Naive thymus-derived CD4-positive, alpha-beta T cell (primary cell): ENCODE results near the gene TCF7L2. TPM values are rescaled to one million over a fixed set of nuclear protein-coding genes. Genes with fewer than 3 reads are reported as not detected.

Source experiments
- ATAC-seq: fragments of 150-1000 bp; cut with Tn5 transposase; 2 replicates; pipeline ENCODE4 v1.10.0; 2021; ENCODE audit warnings: mild to moderate bottlenecking, moderate library complexity
- CTCF ChIA-PET: fragments of 350-600 bp; sonication (Branson Sonifier 250); formaldehyde crosslinking; loops from one replicate; lab custom pipeline; 2021; ENCODE audit warnings: antibody characterized with exemption; lab: Charles Lee
- POLR2A ChIA-PET: fragments of 350-600 bp; sonication (Branson Sonifier 250); formaldehyde crosslinking; loops from one replicate; lab custom pipeline; 2021; ENCODE audit warnings: antibody characterized with exemption, inconsistent platforms; lab: Charles Lee
- DNase-seq, 9 donors: peaks; one replicate each; pipeline versions ENCODE4 v3.0.0 to v3.0.0-alpha.2; 2020 to 2022; ENCODE audit warnings: mixed read lengths in 1 of 9
- H3K27ac ChIP-seq: one replicate; pipeline ENCODE4 v1.7.0; 2013; ENCODE audit warnings: mild to moderate bottlenecking, low read depth, low read length, moderate library complexity
- H3K27me3 ChIP-seq, 2 donors: one replicate each; pipeline ENCODE4 v1.7.0; 2013; ENCODE audit warnings: low read length in 2 of 2, mild to moderate bottlenecking in 2 of 2, moderate library complexity in 2 of 2; ENCODE audit not compliant: control insufficient read depth in 2 of 2, insufficient read depth in 2 of 2
- H3K36me3 ChIP-seq, 3 experiments: 1 replicate in 2 of 3; 2 replicates in 1 of 3; pipeline ENCODE4 v1.7.0; 2013; ENCODE audit warnings: low read length in 3 of 3, mild to moderate bottlenecking in 3 of 3, moderate library complexity in 1 of 3; ENCODE audit not compliant: insufficient read depth in 3 of 3, control insufficient read depth in 2 of 3
- H3K4me1 ChIP-seq, 2 donors: one replicate each; pipeline ENCODE4 v1.7.0; 2013; ENCODE audit warnings: low read length in 2 of 2, mild to moderate bottlenecking in 2 of 2, moderate library complexity in 1 of 2; ENCODE audit not compliant: control insufficient read depth in 2 of 2, insufficient read depth in 2 of 2
- H3K4me3 ChIP-seq: 2 replicates; pipeline ENCODE4 v1.7.0; 2013; ENCODE audit warnings: mild to moderate bottlenecking, low read length
- H3K9me3 ChIP-seq, 3 experiments: 1 replicate in 2 of 3; 2 replicates in 1 of 3; pipeline ENCODE4 v1.7.0; 2013; ENCODE audit warnings: low read length in 3 of 3; ENCODE audit not compliant: control insufficient read depth in 2 of 3
- H3K27ac Mint-ChIP-seq, 9 donors: one replicate each; pipeline ENCODE4 v1.8.0; 2020 to 2022; ENCODE audit warnings: mixed read lengths in 9 of 9, mild to moderate bottlenecking in 8 of 9, moderate library complexity in 5 of 9, inconsistent platforms in 2 of 9
- H3K27me3 Mint-ChIP-seq, 5 donors: one replicate each; pipeline ENCODE4 v1.8.0; 2021 to 2022; ENCODE audit warnings: mixed read lengths in 5 of 5, mild to moderate bottlenecking in 1 of 5
- H3K36me3 Mint-ChIP-seq, 5 donors: one replicate each; pipeline ENCODE4 v1.8.0; 2020 to 2022; ENCODE audit warnings: mixed read lengths in 5 of 5, mild to moderate bottlenecking in 3 of 5, inconsistent platforms in 1 of 5
- H3K4me1 Mint-ChIP-seq, 7 donors: one replicate each; pipeline ENCODE4 v1.8.0; 2020 to 2022; ENCODE audit warnings: mixed read lengths in 7 of 7, mild to moderate bottlenecking in 3 of 7, inconsistent platforms in 1 of 7
- H3K4me3 Mint-ChIP-seq, 10 donors: one replicate each; pipeline ENCODE4 v1.8.0; 2020 to 2022; ENCODE audit warnings: mild to moderate bottlenecking in 10 of 10, mixed read lengths in 10 of 10, moderate library complexity in 6 of 10, inconsistent platforms in 2 of 10
- H3K9me3 Mint-ChIP-seq, 11 donors: one replicate each; pipeline ENCODE4 v1.8.0; 2020 to 2022; ENCODE audit warnings: mixed read lengths in 11 of 11, mild to moderate bottlenecking in 4 of 11, inconsistent platforms in 1 of 11, moderate library complexity in 1 of 11
- intact Hi-C, 2 donors: fragments of 100-400 bp; cut with micrococcal nuclease; formaldehyde crosslinking; loops; one replicate each; pipeline ENCODE4 v1.15.1; 2023
- polyA plus RNA-seq, 2 donors: library from polyadenylated mRNA; unstranded; fragments of 300-500 nt; fragmentation: Illumina TruSeq; gene quantifications; one replicate each; pipeline ENCODE4 v1.2.3, GENCODE V29; 2021
- total RNA-seq, 6 experiments: library from RNA in 5 of 6; stranded (reverse) in 5 of 6; gene quantifications; 1 replicate in 5 of 6; 2 replicates in 1 of 6; pipeline ENCODE4 v1.2.3 and lab custom pipeline; 2021 to 2026

Gene TCF7L2
- total and polyA plus RNA-seq, 7 experiments from 2014 or later: 0.39 to 31.4 (median 3.1) TPM

DNA sequence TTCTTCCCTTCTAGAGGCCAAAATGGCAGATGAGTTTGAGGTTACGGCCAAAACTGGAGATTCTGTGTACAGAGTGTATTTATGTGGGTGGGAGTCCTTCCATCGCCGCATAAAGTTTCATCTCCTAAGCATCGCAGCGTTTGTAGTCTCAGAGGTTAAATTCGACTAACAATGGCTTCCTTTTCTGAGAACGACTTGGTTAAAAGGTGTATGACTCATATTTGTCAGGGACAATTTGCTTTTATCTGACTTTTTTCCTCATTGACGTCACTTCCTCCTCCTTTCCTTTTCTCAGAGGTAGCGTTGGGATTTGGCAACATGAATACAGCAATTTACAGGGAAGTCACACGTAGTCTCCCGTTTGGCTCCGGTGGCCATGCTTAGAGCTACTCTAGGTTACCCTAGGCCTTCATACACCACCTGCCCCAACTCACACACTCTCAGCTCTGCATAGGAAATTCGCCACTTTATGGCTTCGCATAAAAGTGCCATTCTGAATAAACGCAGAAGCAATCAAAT lies 37.6 kb upstream of the TCF7L2 start:
- Histone ChIP-seq H3K4me1 (no peaks in the 10 kb centered on the region), H3K36me3 (no peaks in the 10 kb centered on the region), H3K27ac (no peak overlapping the region), H3K27me3 (no peaks in the 10 kb centered on the region), H3K9me3 (no peaks in the 10 kb centered on the region), H3K4me3 (no peak overlapping the region)
- POLR2A ChIA-PET: no interaction called here
- Mint-ChIP-seq H3K4me3 (no peak overlapping the region), H3K27me3 (peaks cover 0 to 7% (median 0%) of the 10 kb centered on the region in 5 donors), H3K9me3 (peaks cover 0 to 2% (median 0%) of the 10 kb centered on the region in 11 donors), H3K4me1 (no peaks in the 10 kb centered on the region), H3K27ac (no peak overlapping the region), H3K36me3 (no peaks in the 10 kb centered on the region)
- DNase-seq (no peak), ATAC-seq (no peak)
- CTCF ChIA-PET: no interaction called here
- intact Hi-C loops: no loop called here

DNA sequence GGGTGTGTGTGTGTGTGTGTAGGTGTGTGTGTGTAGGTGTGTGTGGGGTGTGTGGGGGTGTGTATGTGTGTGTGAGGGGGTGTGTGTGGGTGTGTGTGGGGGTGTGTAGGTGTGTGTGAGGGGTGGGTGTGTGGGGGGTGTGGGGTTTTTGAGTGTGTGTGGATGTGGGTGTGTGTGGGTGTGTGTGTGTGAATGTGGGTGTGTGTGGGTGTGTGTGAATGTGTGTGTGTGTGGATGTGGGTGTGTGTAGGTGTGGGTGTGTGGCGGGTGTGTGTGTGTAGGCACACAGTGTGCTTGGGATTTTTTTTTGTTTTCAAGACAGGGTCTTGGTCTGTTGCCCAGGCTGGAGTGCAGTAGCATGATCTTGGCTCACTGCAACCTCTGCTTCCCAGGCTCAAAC lies 36.8 kb upstream of the TCF7L2 start:
- Mint-ChIP-seq H3K4me3 (no peak overlapping the region), H3K36me3 (no peaks in the 10 kb centered on the region), H3K27ac (no peak overlapping the region), H3K9me3 (peaks cover 0 to 2% (median 0%) of the 10 kb centered on the region in 11 donors), H3K27me3 (peaks cover 0 to 7% (median 0%) of the 10 kb centered on the region in 5 donors), H3K4me1 (no peaks in the 10 kb centered on the region)
- H3K36me3 ChIP-seq: no peaks in the 10 kb centered on the region
- intact Hi-C loops: no loop called here
- DNase-seq (no peak), ATAC-seq (no peak)
- no peak overlapping the region for H3K27ac ChIP-seq
- ChIA-PET CTCF (no interaction called here), POLR2A (no interaction called here)
- H3K9me3 ChIP-seq: no peaks in the 10 kb centered on the region
- no peaks in the 10 kb centered on the region for H3K27me3 ChIP-seq
- no peaks in the 10 kb centered on the region for H3K4me1 ChIP-seq
- H3K4me3 ChIP-seq: no peak overlapping the region

- ChIA-PET POLR2A (no interaction called here), CTCF (no interaction called here)
- Mint-ChIP-seq H3K36me3 (no peaks in the 10 kb centered on the region), H3K4me3 (no peak overlapping the region), H3K9me3 (peaks cover 0 to 2% (median 0%) of the 10 kb centered on the region in 11 donors), H3K4me1 (no peaks in the 10 kb centered on the region), H3K27ac (no peak overlapping the region), H3K27me3 (peaks cover 0 to 7% (median 0%) of the 10 kb centered on the region in 5 donors)
- ATAC-seq (no peak), DNase-seq (no peak)
- H3K36me3 ChIP-seq: no peaks in the 10 kb centered on the region
- no peaks in the 10 kb centered on the region for H3K27me3 ChIP-seq
- no peak overlapping the region for H3K27ac ChIP-seq
- intact Hi-C loops: no loop called here
- H3K4me1 ChIP-seq: no peaks in the 10 kb centered on the region
- no peak overlapping the region for H3K4me3 ChIP-seq
- H3K9me3 ChIP-seq: no peaks in the 10 kb centered on the region
Observed at GRCh38 chr10:112913661-112914287, 36.3 kb upstream of the TCF7L2 start.

DNA sequence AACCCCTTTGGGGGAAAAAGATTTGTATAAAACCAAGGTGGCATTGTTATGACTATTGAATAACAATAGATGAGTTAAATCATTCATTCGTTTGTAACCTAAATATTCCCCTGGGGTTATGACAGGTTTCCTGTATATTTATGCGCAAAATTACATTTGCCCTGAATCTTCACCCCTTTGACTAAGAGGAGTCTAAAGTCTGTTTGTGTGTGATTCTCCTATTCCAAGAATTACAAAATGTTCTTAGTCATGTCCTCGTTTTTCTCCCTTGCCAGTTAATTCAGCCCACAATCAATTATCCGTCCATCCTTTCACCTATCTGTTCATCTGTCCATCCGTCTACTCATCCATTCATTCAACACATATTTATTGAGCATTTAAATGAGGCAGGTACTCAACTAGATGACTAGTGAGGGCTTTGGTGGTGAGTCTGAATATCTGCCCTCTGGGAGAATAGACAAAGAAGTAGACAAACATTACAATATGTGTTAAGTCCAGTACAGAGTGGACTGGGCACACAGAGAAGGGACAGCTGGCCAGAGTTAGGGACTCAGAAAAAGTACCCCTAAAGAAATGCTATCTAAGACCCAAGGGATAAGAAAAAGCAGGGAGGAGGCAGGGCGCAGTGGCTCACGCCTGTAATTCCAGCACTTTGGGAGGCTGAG lies 35.6 kb upstream of the TCF7L2 start:
- Histone ChIP-seq H3K9me3 (no peaks in the 10 kb centered on the region), H3K4me3 (no peak overlapping the region), H3K27ac (no peak overlapping the region), H3K4me1 (no peaks in the 10 kb centered on the region), H3K27me3 (no peaks in the 10 kb centered on the region), H3K36me3 (no peaks in the 10 kb centered on the region)
- no peaks in the 10 kb centered on the region for H3K4me1 Mint-ChIP-seq
- ATAC-seq (no peak), DNase-seq (no peak)
- H3K4me3 Mint-ChIP-seq: no peak overlapping the region
- H3K27ac Mint-ChIP-seq: no peak overlapping the region
- ChIA-PET POLR2A (no interaction called here), CTCF (no interaction called here)
- peaks cover 0 to 7% (median 0%) of the 10 kb centered on the region in 5 donors for H3K27me3 Mint-ChIP-seq
- no peaks in the 10 kb centered on the region for H3K36me3 Mint-ChIP-seq
- intact Hi-C loops: no loop called here
- peaks cover 0 to 2% (median 0%) of the 10 kb centered on the region in 11 donors for H3K9me3 Mint-ChIP-seq

GRCh38 chr10:112915590-112916572 lies 34.2 kb upstream of the TCF7L2 start:
- no peaks in the 10 kb centered on the region for H3K9me3 ChIP-seq
- intact Hi-C loops: no loop called here
- Mint-ChIP-seq H3K9me3 (peaks cover 0 to 2% (median 0%) of the 10 kb centered on the region in 11 donors), H3K27ac (no peak overlapping the region), H3K36me3 (no peaks in the 10 kb centered on the region), H3K27me3 (peaks cover 0 to 7% (median 0%) of the 10 kb centered on the region in 5 donors), H3K4me1 (no peaks in the 10 kb centered on the region), H3K4me3 (no peak overlapping the region)
- H3K27ac ChIP-seq: no peak overlapping the region
- no peaks in the 10 kb centered on the region for H3K36me3 ChIP-seq
- no peaks in the 10 kb centered on the region for H3K27me3 ChIP-seq
- ATAC-seq: no peak
- ChIA-PET POLR2A (no interaction called here), CTCF (no interaction called here)
- no peak overlapping the region for H3K4me3 ChIP-seq
- no peaks in the 10 kb centered on the region for H3K4me1 ChIP-seq
- no peak for DNase-seq

DNA sequence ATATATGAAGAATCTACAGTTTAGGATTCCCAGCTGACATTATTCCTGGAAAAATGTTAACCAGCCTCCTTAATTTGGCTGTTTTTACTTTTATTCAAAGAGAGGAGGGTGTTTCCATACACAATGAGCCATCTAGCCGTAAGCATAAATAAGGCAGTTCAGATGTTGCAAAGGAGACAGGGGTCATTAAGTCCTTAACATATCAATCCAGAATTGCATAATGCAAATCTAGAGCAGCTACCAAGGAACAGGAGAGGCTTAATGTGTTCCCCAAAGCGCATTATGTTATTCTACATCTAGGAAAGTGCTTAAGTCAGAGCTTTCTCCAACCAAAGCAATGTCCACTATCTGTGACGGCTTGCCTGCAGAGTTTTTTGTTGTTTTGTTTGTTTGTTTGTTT lies 32.4 kb upstream of the TCF7L2 start:
- POLR2A ChIA-PET: no interaction called here
- intact Hi-C loops: no loop called here
- ATAC-seq (no peak), DNase-seq (no peak)
- peaks cover 0 to 2% (median 0%) of the 10 kb centered on the region in 11 donors for H3K9me3 Mint-ChIP-seq
- Histone ChIP-seq H3K9me3 (no peaks in the 10 kb centered on the region), H3K27ac (no peak overlapping the region), H3K36me3 (no peaks in the 10 kb centered on the region), H3K4me1 (no peaks in the 10 kb centered on the region), H3K4me3 (no peak overlapping the region), H3K27me3 (no peaks in the 10 kb centered on the region)
- peaks cover 0 to 7% (median 0%) of the 10 kb centered on the region in 5 donors for H3K27me3 Mint-ChIP-seq
- no peak overlapping the region for H3K4me3 Mint-ChIP-seq
- no peaks in the 10 kb centered on the region for H3K36me3 Mint-ChIP-seq
- no peaks in the 10 kb centered on the region for H3K4me1 Mint-ChIP-seq
- no peak overlapping the region for H3K27ac Mint-ChIP-seq
- CTCF ChIA-PET: no interaction called here
